C4-2B (cell line): Measurements from ENCODE around the gene MON2.

Source experiments
- CTCF ChIP-seq: fragments of 450-650 bp; conservative IDR thresholded peaks from 2 replicates; pipeline ENCODE4 v1.5.1; 2017; ENCODE audit warnings: mild to moderate bottlenecking
- ZFX ChIP-seq: fragments of 450-650 bp; IDR thresholded peaks from 2 replicates; pipeline ENCODE4 v1.6.1; 2017

GRCh38 chr12:62468397-62468796 lies 1.8 kb downstream of the MON2 start:
- TF ChIP-seq CTCF = no peak
- no peak for TF ChIP-seq ZFX
